ENCODE data around the gene ACIN1. TPM values are rescaled to one million over a fixed set of nuclear protein-coding genes. Genes with fewer than 3 reads are reported as not detected.

ACIN1 gene
- total RNA-seq = 77.3 TPM

- DNase-seq (ENCODE audit: low read depth in 2 of 3, low spot score in 2 of 3) = peak in 2 of 3 donors; percentile 92 to 96
Measured at GRCh38 chr14:23094666-23095195, at the start of gene ACIN1. Gene ACIN1 (minus strand): TSS chr14:23095136. CDS start chr14:23095112, 24 bp downstream.

- no peak for DNase-seq (ENCODE audit: low read depth in 2 of 3, low spot score in 2 of 3)
Measured at GRCh38 chr14:23143911-23144310, 49.0 kb upstream of the ACIN1 start.

GRCh38 chr14:23142826-23143225 lies 47.9 kb upstream of the ACIN1 start:
- no peak for DNase-seq (ENCODE audit: low read depth in 2 of 3, low spot score in 2 of 3)

- DNase-seq (ENCODE audit: low read depth in 2 of 3, low spot score in 2 of 3) = no peak
Measured at GRCh38 chr14:23141706-23142444, 46.9 kb upstream of the ACIN1 start.

GRCh38 chr14:23140371-23140770 lies 45.4 kb upstream of the ACIN1 start:
- no peak for DNase-seq (ENCODE audit: low read depth in 2 of 3, low spot score in 2 of 3)

GRCh38 chr14:23139874-23140273 lies 44.9 kb upstream of the ACIN1 start:
- DNase-seq (ENCODE audit: low read depth in 2 of 3, low spot score in 2 of 3) = no peak

GRCh38 chr14:23137813-23138535 lies 43.0 kb upstream of the ACIN1 start:
- no peak for DNase-seq (ENCODE audit: low read depth in 2 of 3, low spot score in 2 of 3)

GRCh38 chr14:23137192-23137812 lies 42.4 kb upstream of the ACIN1 start:
- no peak for DNase-seq (ENCODE audit: low read depth in 2 of 3, low spot score in 2 of 3)

GRCh38 chr14:23136566-23137133 lies 41.7 kb upstream of the ACIN1 start:
- no peak for DNase-seq (ENCODE audit: low read depth in 2 of 3, low spot score in 2 of 3)

GRCh38 chr14:23132970-23133369 lies 38.0 kb upstream of the ACIN1 start:
- no peak for DNase-seq (ENCODE audit: low read depth in 2 of 3, low spot score in 2 of 3)

- no peak for DNase-seq (ENCODE audit: low read depth in 2 of 3, low spot score in 2 of 3)
Measured at GRCh38 chr14:23131482-23131881, 36.5 kb upstream of the ACIN1 start.

- DNase-seq (ENCODE audit: low read depth in 2 of 3, low spot score in 2 of 3) = no peak
Measured at GRCh38 chr14:23130871-23131270, 35.9 kb upstream of the ACIN1 start.

GRCh38 chr14:23129759-23130316 lies 34.9 kb upstream of the ACIN1 start:
- no peak for DNase-seq (ENCODE audit: low read depth in 2 of 3, low spot score in 2 of 3)

- DNase-seq (ENCODE audit: low read depth in 2 of 3, low spot score in 2 of 3) = no peak
Measured at GRCh38 chr14:23128969-23129758, 34.2 kb upstream of the ACIN1 start.

- no peak for DNase-seq (ENCODE audit: low read depth in 2 of 3, low spot score in 2 of 3)
Measured at GRCh38 chr14:23127861-23128260, 32.9 kb upstream of the ACIN1 start.

- DNase-seq (ENCODE audit: low read depth in 2 of 3, low spot score in 2 of 3) = no peak
Measured at GRCh38 chr14:23126548-23127278, 31.8 kb upstream of the ACIN1 start.

GRCh38 chr14:23125933-23126524 lies 31.1 kb upstream of the ACIN1 start:
- no peak for DNase-seq (ENCODE audit: low read depth in 2 of 3, low spot score in 2 of 3)

- DNase-seq (ENCODE audit: low read depth in 2 of 3, low spot score in 2 of 3) = no peak
Measured at GRCh38 chr14:23125011-23125410, 30.1 kb upstream of the ACIN1 start.
